Trophoblast cell (in vitro differentiated cells and primary cell): ENCODE measurements around the gene MSL2.

ENCODE experiments used
- DNase-seq, 2 donors: peaks; one replicate each; pipeline ENCODE4 v3.0.0-alpha.2; 2016
- H2AFZ ChIP-seq: 2 replicates; pipeline ENCODE4 v1.6.1; 2013; ENCODE audit warnings: low read length, moderate library complexity, mild to moderate bottlenecking; ENCODE audit not compliant: insufficient read depth, poor library complexity
- H2AK5ac ChIP-seq: 2 replicates; pipeline ENCODE4 v1.6.1; 2013; ENCODE audit warnings: mild to moderate bottlenecking, low read length
- H2BK120ac ChIP-seq: 2 replicates; pipeline ENCODE4 v1.6.1; 2013; ENCODE audit warnings: low read length, mild to moderate bottlenecking, moderate library complexity; ENCODE audit not compliant: insufficient read depth, poor library complexity
- H2BK12ac ChIP-seq: 2 replicates; pipeline ENCODE4 v1.6.1; 2013; ENCODE audit warnings: mild to moderate bottlenecking, low read length, moderate library complexity
- H2BK5ac ChIP-seq: 2 replicates; pipeline ENCODE4 v1.6.1; 2013; ENCODE audit warnings: low read length, low read depth, moderate library complexity, mild to moderate bottlenecking; ENCODE audit not compliant: poor library complexity
- H3K14ac ChIP-seq: 2 replicates; pipeline ENCODE4 v1.6.1; 2013; ENCODE audit warnings: mild to moderate bottlenecking, low read length
- H3K18ac ChIP-seq: 2 replicates; pipeline ENCODE4 v1.6.1; 2013; ENCODE audit warnings: mild to moderate bottlenecking, low read length
- H3K23ac ChIP-seq: 2 replicates; pipeline ENCODE4 v1.6.1; 2013; ENCODE audit warnings: low read length
- H3K27ac ChIP-seq: 2 replicates; pipeline ENCODE4 v1.5.1; 2013; ENCODE audit warnings: low read depth, mild to moderate bottlenecking, inconsistent platforms, low read length, moderate library complexity
- H3K27me3 ChIP-seq: 2 replicates; pipeline ENCODE4 v1.6.1; 2013; ENCODE audit warnings: inconsistent platforms, mild to moderate bottlenecking, low read length, moderate library complexity; ENCODE audit not compliant: insufficient read depth
- H3K36me3 ChIP-seq, 2 experiments: 1 replicate in 1 of 2; 2 replicates in 1 of 2; pipeline ENCODE4 v1.6.1; 2013; ENCODE audit warnings: low read length in 2 of 2, mild to moderate bottlenecking in 2 of 2, moderate library complexity in 1 of 2; ENCODE audit not compliant: insufficient read depth in 2 of 2, control insufficient read depth in 1 of 2
- H3K4ac ChIP-seq: 2 replicates; pipeline ENCODE4 v1.6.1; 2013; ENCODE audit warnings: low read depth, mild to moderate bottlenecking, low read length, moderate library complexity
- H3K4me1 ChIP-seq, 2 experiments: 1 replicate in 1 of 2; 2 replicates in 1 of 2; pipeline ENCODE4 v1.6.1; 2013; ENCODE audit warnings: low read length in 2 of 2, mild to moderate bottlenecking in 2 of 2, moderate library complexity in 1 of 2; ENCODE audit not compliant: insufficient read depth in 2 of 2, control insufficient read depth in 1 of 2
- H3K4me2 ChIP-seq: 2 replicates; pipeline ENCODE4 v1.6.1; 2013; ENCODE audit warnings: inconsistent platforms, mild to moderate bottlenecking, low read length, moderate library complexity
- H3K4me3 ChIP-seq: 2 replicates; pipeline ENCODE4 v1.5.1; 2013; ENCODE audit warnings: mild to moderate bottlenecking, low read depth, low read length, inconsistent platforms
- H3K79me1 ChIP-seq: one replicate; pipeline ENCODE4 v1.6.1; 2013; ENCODE audit warnings: low read length
- H3K79me2 ChIP-seq: 2 replicates; pipeline ENCODE4 v1.6.1; 2013; ENCODE audit warnings: low read length, mild to moderate bottlenecking; ENCODE audit not compliant: control insufficient read depth, insufficient read depth, poor library complexity
- H3K9ac ChIP-seq: 2 replicates; pipeline ENCODE4 v1.6.1; 2013; ENCODE audit warnings: mild to moderate bottlenecking, low read length
- H3K9me3 ChIP-seq: 2 replicates; pipeline ENCODE4 v1.6.1; 2013; ENCODE audit warnings: low read depth, mild to moderate bottlenecking, control low read depth, inconsistent platforms, low read length; ENCODE audit not compliant: insufficient read depth
- H4K12ac ChIP-seq: 2 replicates; pipeline ENCODE4 v1.6.1; 2013; ENCODE audit warnings: low read depth, mild to moderate bottlenecking, low read length, moderate library complexity
- H4K8ac ChIP-seq: 2 replicates; pipeline ENCODE4 v1.6.1; 2013; ENCODE audit warnings: low read depth, mild to moderate bottlenecking, low read length, moderate library complexity
- H4K91ac ChIP-seq: one replicate; pipeline ENCODE4 v1.6.1; 2013; ENCODE audit warnings: low read depth, mild to moderate bottlenecking, low read length, moderate library complexity
- WGBS: extraction: QIAGEN DNeasy Blood & Tissue Kit; methylation state at CpG from one replicate; pipeline ENCODE4 v1.1.7; 2013; ENCODE audit warnings: missing lambda C conversion rate; ENCODE audit not compliant: insufficient read length, insufficient coverage; ENCODE audit errors: extremely low coverage; 5-methylcytosine and 5-hydroxymethylcytosine counted together

Gene MSL2

DNA sequence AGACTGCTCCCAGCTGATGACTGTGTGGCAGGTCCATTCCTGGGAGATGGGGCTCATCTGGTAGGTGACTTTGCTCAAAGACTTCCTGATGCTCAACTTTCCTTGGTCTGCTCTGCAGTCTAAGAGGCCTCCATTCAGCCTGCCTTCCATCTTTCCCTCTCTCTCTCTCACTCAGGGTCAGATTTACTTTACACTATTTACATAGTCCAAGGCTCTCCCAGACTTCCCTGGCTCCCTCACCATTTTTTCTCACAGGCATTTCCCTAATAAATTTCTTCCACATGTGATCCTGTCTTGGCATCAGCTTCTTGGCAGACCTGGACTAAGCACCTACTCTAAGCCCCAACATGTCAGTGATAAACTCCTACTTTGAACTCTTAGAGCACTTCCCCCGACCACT is 41.0 kb upstream of the MSL2 start:
- H3K9ac ChIP-seq = no peak overlapping the region
- H3K79me2 ChIP-seq = no peaks in the 10 kb centered on the region
- no peak for DNase-seq
- no peaks in the 10 kb centered on the region for H3K9me3 ChIP-seq
- H3K79me1 ChIP-seq = no peaks in the 10 kb centered on the region
- H3K23ac ChIP-seq = no peak overlapping the region
- H2BK5ac ChIP-seq = no peak overlapping the region
- H3K4ac ChIP-seq = no peak overlapping the region
- no peak overlapping the region for H2BK120ac ChIP-seq
- no peak overlapping the region for H3K4me3 ChIP-seq
- H3K4me2 ChIP-seq = no peak overlapping the region
- no peaks in the 10 kb centered on the region for H3K36me3 ChIP-seq
- no peak overlapping the region for H2BK12ac ChIP-seq
- no CpG with 5 or more reads among the region's 1 CpG for WGBS
- H3K27ac ChIP-seq = no peak overlapping the region
- no peak overlapping the region for H4K8ac ChIP-seq
- no peak overlapping the region for H3K14ac ChIP-seq
- no peak overlapping the region for H3K18ac ChIP-seq
- H3K27me3 ChIP-seq = no peaks in the 10 kb centered on the region
- H4K12ac ChIP-seq = no peak overlapping the region
- no peak overlapping the region for H4K91ac ChIP-seq
- H2AK5ac ChIP-seq = no peak overlapping the region
- H3K4me1 ChIP-seq = no peaks in the 10 kb centered on the region
- H2AFZ ChIP-seq = no peak overlapping the region

DNA sequence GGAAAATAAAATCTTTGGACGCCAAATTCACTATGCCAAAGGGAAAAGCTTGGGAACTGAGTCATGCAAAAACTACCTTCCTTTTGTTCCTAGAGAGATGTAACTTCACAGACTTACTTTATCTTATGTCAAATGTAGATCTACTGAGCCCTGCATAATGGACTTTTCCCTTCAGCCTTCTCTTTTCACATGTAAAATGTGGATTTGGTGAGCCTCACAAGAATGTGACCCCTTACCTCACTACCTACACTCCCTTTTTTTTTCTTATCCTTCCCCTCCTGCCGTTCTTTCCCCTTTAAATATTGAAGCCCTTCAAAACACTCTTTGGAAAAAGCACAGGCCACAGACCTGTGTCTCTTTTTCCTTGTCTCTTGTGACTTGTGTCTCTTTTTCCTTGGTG is 40.0 kb upstream of the MSL2 start:
- Histone ChIP-seq H2BK120ac (no peak overlapping the region), H2BK12ac (no peak overlapping the region), H4K8ac (no peak overlapping the region), H3K18ac (no peak overlapping the region), H3K4me1 (no peaks in the 10 kb centered on the region), H2AFZ (no peak overlapping the region), H3K9ac (no peak overlapping the region), H3K27me3 (no peaks in the 10 kb centered on the region), H4K91ac (no peak overlapping the region), H3K36me3 (no peaks in the 10 kb centered on the region), H3K79me2 (no peaks in the 10 kb centered on the region), H2AK5ac (no peak overlapping the region), H3K4ac (no peak overlapping the region), H3K4me2 (no peak overlapping the region), H4K12ac (no peak overlapping the region), H3K23ac (no peak overlapping the region), H3K79me1 (no peaks in the 10 kb centered on the region), H3K4me3 (no peak overlapping the region), H3K27ac (no peak overlapping the region), H3K14ac (no peak overlapping the region), H3K9me3 (no peaks in the 10 kb centered on the region), H2BK5ac (no peak overlapping the region)
- DNase-seq = no peak
- no CpG with 5 or more reads among the region's 2 CpGs for WGBS

DNA sequence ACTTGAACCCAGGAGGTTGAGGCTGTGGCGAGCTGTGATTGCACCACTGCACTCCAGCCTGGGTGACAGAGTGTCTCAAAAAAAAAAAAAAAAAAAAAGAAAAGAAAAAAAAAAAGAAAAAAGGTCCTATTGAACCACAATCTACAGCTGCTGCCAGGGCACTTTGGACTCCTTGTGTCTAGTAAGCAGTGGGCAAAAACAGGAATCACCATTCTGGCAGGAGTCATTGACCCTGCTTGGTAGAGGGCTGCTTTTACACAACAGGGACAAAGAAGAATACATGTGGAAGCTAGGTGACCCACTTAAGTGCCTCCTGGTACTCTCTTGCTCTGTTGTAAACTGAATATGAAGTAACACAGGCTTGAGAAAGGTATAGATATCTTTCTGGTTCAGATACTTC is 39.4 kb upstream of the MSL2 start:
- DNase-seq = no peak
- Histone ChIP-seq H3K9me3 (no peaks in the 10 kb centered on the region), H2AK5ac (no peak overlapping the region), H3K4me3 (no peak overlapping the region), H3K14ac (no peak overlapping the region), H3K23ac (no peak overlapping the region), H3K4me1 (no peaks in the 10 kb centered on the region), H3K79me2 (no peaks in the 10 kb centered on the region), H3K27me3 (no peaks in the 10 kb centered on the region), H3K4me2 (no peak overlapping the region), H3K4ac (no peak overlapping the region), H3K9ac (no peak overlapping the region), H4K91ac (no peak overlapping the region), H4K12ac (no peak overlapping the region), H3K79me1 (no peaks in the 10 kb centered on the region), H2BK12ac (no peak overlapping the region), H3K36me3 (no peaks in the 10 kb centered on the region), H3K27ac (no peak overlapping the region), H2BK5ac (no peak overlapping the region), H4K8ac (no peak overlapping the region), H3K18ac (no peak overlapping the region), H2AFZ (no peak overlapping the region), H2BK120ac (no peak overlapping the region)
- WGBS = no CpG with 5 or more reads among the region's 1 CpG

DNA sequence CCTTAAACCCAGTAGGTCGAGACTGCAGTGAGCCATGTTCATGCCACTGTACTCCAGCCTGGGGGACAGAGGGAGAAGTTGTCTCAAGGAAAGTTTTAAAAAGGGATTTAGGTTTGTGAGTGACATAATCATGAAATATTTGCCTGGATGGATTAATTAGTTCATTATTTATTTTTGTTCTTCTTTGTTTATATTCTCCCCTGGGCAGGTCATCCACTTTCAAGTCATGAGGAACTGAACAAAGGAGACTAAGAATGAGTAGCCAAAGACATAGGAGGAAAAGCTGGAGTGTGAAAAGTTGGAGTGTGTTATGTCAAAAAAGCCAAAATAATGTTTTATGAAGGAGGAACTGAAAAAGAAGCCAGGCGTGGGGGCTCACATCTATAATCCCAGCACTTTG is 36.3 kb upstream of the MSL2 start:
- no peak overlapping the region for H2AFZ ChIP-seq
- H3K4me2 ChIP-seq = no peak overlapping the region
- no peak overlapping the region for H3K27ac ChIP-seq
- H3K18ac ChIP-seq = no peak overlapping the region
- no peaks in the 10 kb centered on the region for H3K79me2 ChIP-seq
- no peaks in the 10 kb centered on the region for H3K36me3 ChIP-seq
- no peak overlapping the region for H3K4me3 ChIP-seq
- H4K8ac ChIP-seq = no peak overlapping the region
- no peaks in the 10 kb centered on the region for H3K27me3 ChIP-seq
- no CpG with 5 or more reads among the region's 2 CpGs for WGBS
- H2BK12ac ChIP-seq = no peak overlapping the region
- H2BK5ac ChIP-seq = no peak overlapping the region
- no peak overlapping the region for H4K12ac ChIP-seq
- H3K14ac ChIP-seq = no peak overlapping the region
- no peaks in the 10 kb centered on the region for H3K79me1 ChIP-seq
- no peak for DNase-seq
- H3K4me1 ChIP-seq = no peaks in the 10 kb centered on the region
- H3K9ac ChIP-seq = no peak overlapping the region
- no peak overlapping the region for H2AK5ac ChIP-seq
- H3K23ac ChIP-seq = no peak overlapping the region
- no peak overlapping the region for H4K91ac ChIP-seq
- H3K9me3 ChIP-seq = no peaks in the 10 kb centered on the region
- no peak overlapping the region for H3K4ac ChIP-seq
- H2BK120ac ChIP-seq = no peak overlapping the region
